CD4-positive, alpha-beta T cell treated with Interferon alpha-2 for 1 hour (primary cell): Measurements from ENCODE around the gene TMA7B.

Experiments used
- DNase-seq, 2 donors: peaks; one replicate each; pipeline ENCODE4 v3.0.0-alpha.2; 2020 to 2022

TMA7B gene

DNA sequence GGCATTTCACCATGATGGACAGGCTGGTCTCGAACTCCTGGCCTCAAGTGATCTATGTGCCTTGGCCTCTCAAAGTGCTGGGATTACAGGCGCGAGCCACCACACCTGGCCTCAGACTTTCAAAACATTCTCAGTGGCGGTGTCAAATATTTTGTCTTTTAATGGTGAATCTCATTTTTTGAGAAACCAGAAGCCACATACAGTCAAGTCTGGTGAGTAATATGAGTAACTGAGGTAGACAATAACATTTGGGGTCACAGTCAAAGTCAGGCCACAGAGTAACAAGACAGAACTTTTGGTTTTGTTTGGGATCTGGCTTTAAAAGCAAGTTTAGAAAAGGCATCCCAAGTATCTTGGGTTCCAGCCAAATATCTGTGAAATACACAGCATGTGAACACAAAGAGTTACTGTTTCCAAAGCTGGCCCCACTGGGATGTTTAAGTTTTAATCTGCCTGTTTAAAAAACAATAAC is 5.6 kb upstream of the TMA7B start:
- DNase-seq, result no peak

DNA sequence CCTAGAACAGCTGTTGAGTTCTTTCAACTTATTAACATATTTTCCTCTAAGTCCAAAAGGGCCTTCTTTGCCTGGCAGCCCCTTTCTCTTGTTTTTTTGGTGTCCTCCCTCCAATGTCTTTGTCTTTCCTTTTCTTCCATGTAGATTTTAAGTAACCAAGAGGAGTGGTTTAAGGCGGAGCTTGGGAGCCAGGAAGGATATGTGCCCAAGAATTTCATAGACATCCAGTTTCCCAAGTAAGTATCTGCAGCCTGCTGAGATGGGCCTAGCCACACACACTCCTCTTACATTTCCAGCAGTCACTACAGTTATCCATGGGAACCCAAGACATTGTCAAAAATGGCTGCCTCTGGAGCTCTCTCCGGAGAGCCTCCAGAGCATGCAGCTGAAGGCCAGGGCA is 4.5 kb upstream of the TMA7B start:
- no peak for DNase-seq

GRCh38 chr22:39956932-39957664 is 3.1 kb upstream of the TMA7B start:
- no peak for DNase-seq

- DNase-seq, result no peak
Measured at GRCh38 chr22:39958009-39958711, 2.0 kb upstream of the TMA7B start.

DNA sequence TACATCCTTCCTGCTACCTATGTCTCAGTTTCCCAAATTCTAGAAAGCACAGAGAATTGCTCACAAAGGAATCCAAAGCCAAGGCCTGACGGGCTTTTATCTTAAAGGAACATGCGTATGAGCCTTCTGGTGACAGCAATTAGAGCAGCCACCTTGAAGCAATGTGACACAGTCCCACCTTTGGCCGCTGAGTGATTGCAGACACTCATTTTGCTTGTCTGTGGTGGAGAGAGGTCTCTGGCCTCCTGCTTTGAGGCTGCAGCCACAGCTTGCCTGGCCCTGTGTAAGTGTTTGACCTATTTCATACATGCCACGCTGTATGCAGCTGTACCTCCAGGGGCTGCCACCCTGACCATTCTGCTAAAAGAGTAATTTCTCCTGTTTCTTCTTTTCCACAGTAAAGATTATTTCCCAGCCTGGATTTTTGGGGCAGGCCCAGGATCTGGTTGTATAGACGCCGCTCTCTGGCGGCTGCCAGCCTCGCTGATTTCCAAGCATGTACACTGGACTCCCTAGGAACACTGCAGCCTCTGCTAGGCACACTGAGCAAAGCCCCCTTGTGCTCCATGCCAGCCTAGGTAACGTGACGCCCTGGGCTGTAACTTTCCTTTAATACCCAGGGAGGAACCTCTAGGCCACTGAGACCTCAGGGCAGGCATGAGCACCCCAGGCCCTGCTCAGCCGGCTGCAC is 1.1 kb upstream of the TMA7B start:
- DNase-seq, result no peak

GRCh38 chr22:39960791-39961746 is 872 bp downstream of the TMA7B start:
- peak; percentile 72 to 75 for DNase-seq

- no peak for DNase-seq
Measured at GRCh38 chr22:39962071-39962470, 1.9 kb downstream of the TMA7B start.

DNA sequence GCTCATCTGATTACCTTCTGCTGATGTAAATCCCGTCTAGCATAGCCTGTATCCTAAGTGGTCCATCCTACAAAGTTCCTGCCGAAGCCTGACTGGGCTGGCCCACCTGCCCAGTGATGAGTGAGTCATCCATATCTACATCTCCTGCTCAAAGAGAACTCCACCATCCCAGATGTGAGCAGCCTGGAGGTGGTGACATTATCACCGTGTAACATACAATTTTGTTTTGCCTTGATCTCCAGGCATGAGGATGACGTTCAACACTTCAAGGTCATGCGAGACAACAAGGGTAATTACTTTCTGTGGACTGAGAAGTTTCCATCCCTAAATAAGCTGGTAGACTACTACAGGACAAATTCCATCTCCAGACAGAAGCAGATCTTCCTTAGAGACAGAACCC is 5.6 kb downstream of the TMA7B start:
- no peak for DNase-seq

DNA sequence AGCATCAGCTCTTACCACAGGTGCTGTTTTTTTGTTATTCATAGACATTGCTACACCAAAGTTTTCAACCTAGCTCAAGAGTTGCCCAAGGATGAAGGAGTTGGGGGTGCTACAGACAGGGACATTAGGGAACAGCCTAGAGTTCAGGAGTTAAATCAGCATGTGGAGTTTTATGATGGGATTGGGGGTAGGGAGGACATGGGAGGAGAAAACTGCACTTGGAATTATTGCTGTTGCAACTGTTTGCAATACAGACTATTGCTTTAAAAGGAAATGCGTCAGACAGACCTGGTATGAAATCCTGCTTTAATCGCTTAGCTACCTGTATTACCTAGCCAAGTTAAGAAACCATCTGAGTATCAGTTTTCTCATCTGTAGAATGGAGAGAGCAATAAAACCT is 6.3 kb downstream of the TMA7B start:
- DNase-seq, result no peak

DNA sequence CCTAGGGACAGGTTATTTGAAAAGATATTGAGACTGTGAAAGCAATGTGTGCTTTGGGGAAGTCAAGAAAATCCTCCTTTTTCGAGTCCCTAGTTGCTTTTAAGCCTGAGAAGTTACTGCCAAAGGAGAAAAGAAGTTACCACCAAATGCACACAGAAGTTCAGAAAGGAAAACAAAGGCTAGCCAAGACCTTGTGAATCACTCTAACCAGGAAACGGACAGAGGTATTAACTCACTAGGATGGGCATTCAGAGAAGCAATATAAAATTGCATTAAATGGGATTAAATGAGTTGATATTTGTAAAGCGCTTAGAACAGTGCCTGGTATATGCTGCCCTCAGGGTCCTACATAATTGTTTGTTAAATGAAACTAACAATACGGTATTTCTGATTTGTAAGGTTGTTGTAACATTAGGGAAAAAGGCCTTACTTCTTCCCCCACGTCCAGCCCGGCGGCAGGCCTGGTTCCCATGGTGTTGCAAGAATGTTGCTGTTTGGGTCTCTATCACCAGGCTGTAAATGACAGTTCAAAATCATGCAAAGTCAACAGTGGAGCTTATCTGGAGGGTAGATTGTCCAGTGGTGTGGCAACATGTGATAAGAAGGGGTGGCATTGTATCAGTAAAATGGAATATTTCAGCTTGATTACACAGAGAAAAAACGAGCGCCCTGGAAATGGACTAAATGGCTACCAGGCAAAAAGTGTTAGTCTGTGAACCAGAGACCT is 7.1 kb downstream of the TMA7B start:
- DNase-seq, result no peak

- no peak for DNase-seq
Measured at GRCh38 chr22:39967996-39968972, 8.1 kb downstream of the TMA7B start.

GRCh38 chr22:39970742-39971141 is 10.5 kb downstream of the TMA7B start:
- DNase-seq, result no peak

DNA sequence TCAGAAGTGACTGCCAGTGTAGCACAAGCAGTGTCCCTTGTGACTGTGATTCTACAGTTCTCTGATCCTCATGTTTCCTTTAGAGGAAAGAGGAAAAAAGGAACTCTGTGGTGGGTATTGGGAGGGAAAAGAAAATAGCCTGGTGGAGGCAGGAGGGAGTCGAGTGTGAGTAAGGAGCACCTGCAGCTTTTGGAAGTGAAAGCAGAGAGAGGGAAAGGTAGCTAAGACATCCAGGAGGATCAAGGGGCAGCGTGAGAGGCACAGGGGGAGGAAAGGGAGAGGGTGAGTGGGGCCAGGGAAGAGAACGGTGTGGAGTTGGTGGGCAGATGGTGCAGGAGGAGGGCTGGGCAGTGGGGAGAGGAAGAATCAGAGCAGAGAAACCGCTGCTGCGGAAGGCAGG is 12.4 kb downstream of the TMA7B start:
- no peak for DNase-seq

DNA sequence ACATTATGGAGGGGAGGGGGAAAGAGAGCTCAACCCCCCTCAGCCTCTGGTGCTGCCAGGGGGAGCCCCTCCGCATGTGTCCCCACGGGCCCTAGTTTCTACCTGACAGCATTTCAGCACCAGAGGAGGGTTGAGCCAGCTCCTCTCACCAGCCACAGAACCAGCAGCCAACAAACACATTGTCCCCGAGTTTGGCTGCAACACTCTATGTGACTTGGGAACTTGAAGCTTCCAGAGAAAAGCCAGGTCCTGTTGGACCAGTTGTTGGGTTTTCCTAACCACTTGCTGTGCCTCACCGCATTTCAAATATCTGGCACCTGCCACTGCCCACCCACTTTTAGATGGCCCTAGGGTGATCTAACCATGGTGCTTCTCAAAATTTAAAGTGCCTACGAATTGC is 13.5 kb downstream of the TMA7B start:
- DNase-seq, result no peak

GRCh38 chr22:39974065-39974464 is 13.9 kb downstream of the TMA7B start:
- DNase-seq, result no peak

DNA sequence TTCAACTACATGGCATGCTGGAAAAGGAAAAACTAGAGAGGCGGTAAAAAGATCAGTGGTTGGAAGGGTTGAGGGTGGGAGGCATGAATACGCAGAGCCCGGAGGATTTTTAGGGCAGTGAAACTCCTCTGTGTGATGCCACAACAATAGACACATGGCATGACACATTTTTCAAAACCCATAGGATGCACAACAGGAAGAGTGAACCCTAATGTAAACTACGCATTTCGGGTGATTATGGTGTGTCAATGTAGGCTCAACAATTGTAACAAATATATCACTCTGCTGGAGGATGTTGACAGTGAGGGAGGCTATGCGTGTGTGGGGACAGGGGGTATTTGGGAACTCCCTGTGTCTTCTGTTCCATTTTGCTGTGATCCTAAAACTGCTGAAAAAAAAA is 18.9 kb downstream of the TMA7B start:
- DNase-seq, result no peak

- DNase-seq, result no peak
Measured at GRCh38 chr22:39979458-39979857, 19.3 kb downstream of the TMA7B start.

GRCh38 chr22:39980596-39980995 is 20.4 kb downstream of the TMA7B start:
- no peak for DNase-seq

DNA sequence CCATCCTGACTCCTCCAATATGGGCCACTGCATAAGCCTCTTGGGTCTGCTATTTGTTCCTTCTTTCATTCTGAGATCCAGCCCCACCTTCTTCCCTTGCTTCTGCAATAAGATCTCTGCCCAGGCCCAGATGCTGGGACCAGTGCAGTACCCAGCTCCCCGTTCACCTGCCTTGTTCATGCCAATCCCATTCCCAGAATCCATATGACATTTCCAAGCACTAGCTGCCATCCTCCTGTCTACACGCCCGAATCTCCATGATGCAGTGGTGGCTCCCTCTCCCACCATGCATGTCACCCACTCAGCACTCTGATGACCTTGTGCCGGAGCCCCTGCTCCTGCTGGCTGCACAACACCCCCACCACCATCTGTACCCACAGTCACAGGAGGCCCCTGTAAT is 23.1 kb downstream of the TMA7B start:
- no peak for DNase-seq

GRCh38 chr22:39984006-39984405 is 23.8 kb downstream of the TMA7B start:
- DNase-seq, result no peak

- no peak for DNase-seq
Measured at GRCh38 chr22:39984746-39985145, 24.5 kb downstream of the TMA7B start.
